ENCODE measurements around the gene MRPS18A. TPM values are rescaled to one million over a fixed set of nuclear protein-coding genes. Genes with fewer than 3 reads are reported as not detected.

The MRPS18A gene
- total RNA-seq, 2 experiments from 2014 or later, result 37.3 to 46.4 TPM

GRCh38 chr6:43714311-43715055 is 26.9 kb upstream of the MRPS18A start:
- no peak for DNase-seq
- CTCF ChIA-PET, result interaction anchor here (0.6 to 0.9 kb wide), 2 partner anchors 47 to 656 kb away, joined by 3 to 6 read pairs; no protein-coding TSS in a partner anchor
- Mint-ChIP-seq H3K27me3 (peaks cover 12% of the 10 kb centered on the region), H3K27ac (no peak overlapping the region), H3K4me3 (no peak overlapping the region), H3K36me3 (ENCODE audit: low read depth) (no peaks in the 10 kb centered on the region), H3K9me3 (no peaks in the 10 kb centered on the region), H3K4me1 (peaks cover 4% of the 10 kb centered on the region)
- POLR2A ChIA-PET, result no interaction called here

DNA sequence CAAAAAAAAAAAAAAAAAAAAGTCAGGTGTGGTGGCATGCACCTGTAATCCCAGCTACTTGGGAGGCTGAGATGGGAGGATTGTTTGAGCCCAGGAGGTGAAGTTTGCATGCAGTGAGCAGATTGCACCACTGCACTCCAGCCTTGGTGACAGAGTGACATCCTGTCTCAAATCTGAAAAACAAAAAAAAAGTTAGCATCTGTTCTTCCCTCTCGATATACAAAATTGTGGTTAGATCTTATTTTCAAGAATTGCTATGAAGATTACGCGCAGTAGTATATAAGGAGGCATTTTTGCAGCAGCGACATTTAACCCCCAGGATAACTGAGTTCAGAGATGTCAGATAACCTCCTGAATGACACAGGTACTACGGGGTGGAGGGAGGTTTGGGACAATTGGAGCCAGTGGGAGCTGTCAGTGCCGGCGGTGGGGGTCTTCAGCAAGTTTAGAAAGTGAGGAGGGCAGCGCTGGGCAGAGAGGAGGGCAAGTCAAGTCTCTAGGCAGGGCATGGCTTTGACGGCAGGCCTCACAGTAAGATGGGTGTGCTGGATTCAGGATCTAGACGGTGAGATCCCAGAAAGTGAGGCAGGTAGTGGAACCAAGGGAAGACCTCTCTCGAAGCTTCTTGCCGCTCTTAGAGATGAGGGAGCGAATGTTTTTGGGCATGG is 26.2 kb upstream of the MRPS18A start:
- no peak for DNase-seq
- no peak overlapping the region for H3K4me3 Mint-ChIP-seq
- CTCF ChIA-PET, result interaction anchor here (0.7 to 0.9 kb wide), 2 partner anchors 12 to 46 kb away, joined by 3 read pairs; no protein-coding TSS in a partner anchor
- POLR2A ChIA-PET, result no interaction called here
- peaks cover 9% of the 10 kb centered on the region for H3K4me1 Mint-ChIP-seq
- no peaks in the 10 kb centered on the region for H3K36me3 Mint-ChIP-seq (ENCODE audit: low read depth)
- H3K27me3 Mint-ChIP-seq, result peaks cover 12% of the 10 kb centered on the region
- H3K9me3 Mint-ChIP-seq, result no peaks in the 10 kb centered on the region
- H3K27ac Mint-ChIP-seq, result no peak overlapping the region

- ChIA-PET CTCF (interaction anchor here (0.6 to 1.1 kb wide), 4 partner anchors 14 to 367 kb away, joined by 3 read pairs; partner anchors contain the start of gene MRPS18A), POLR2A (no interaction called here)
- no peaks in the 10 kb centered on the region for H3K9me3 Mint-ChIP-seq
- peaks cover 9% of the 10 kb centered on the region for H3K4me1 Mint-ChIP-seq
- no peak for DNase-seq
- peaks cover 16% of the 10 kb centered on the region for H3K27me3 Mint-ChIP-seq
- no peaks in the 10 kb centered on the region for H3K36me3 Mint-ChIP-seq (ENCODE audit: low read depth)
- H3K27ac Mint-ChIP-seq, result no peak overlapping the region
- H3K4me3 Mint-ChIP-seq, result no peak overlapping the region
Measured at GRCh38 chr6:43712579-43712978, 25.0 kb upstream of the MRPS18A start.

DNA sequence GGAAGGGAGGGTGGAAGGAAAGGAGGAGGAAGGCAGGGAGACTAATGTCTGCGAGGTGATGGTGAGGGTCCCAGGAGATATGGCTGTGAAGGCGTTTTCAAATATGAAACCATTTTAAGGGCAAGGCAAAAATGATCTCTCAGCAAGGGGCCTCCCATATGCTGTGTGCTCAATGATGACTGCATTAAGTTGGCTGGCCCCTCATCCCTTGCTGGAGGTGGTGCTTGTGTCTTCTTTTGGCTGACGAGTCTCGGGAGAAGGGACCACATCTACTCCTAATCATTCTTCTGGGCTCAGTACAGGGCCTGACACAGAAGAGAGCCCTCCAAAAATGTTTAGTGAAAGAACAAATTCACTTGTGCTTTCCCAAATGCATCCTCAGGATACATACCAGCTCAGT is 23.0 kb upstream of the MRPS18A start:
- DNase-seq, result no peak
- H3K4me3 Mint-ChIP-seq, result no peak overlapping the region
- ChIA-PET CTCF (interaction anchor here (0.6 to 1.1 kb wide), 2 partner anchors 13 to 369 kb away, joined by 3 read pairs; no protein-coding TSS in a partner anchor), POLR2A (no interaction called here)
- no peaks in the 10 kb centered on the region for H3K9me3 Mint-ChIP-seq
- H3K4me1 Mint-ChIP-seq, result peaks cover 17% of the 10 kb centered on the region
- peaks cover 30% of the 10 kb centered on the region for H3K27me3 Mint-ChIP-seq
- H3K27ac Mint-ChIP-seq, result no peak overlapping the region
- H3K36me3 Mint-ChIP-seq (ENCODE audit: low read depth), result no peaks in the 10 kb centered on the region

GRCh38 chr6:43709654-43710303 is 22.2 kb upstream of the MRPS18A start:
- no peak for DNase-seq
- POLR2A ChIA-PET, result no interaction called here
- Mint-ChIP-seq H3K9me3 (no peaks in the 10 kb centered on the region), H3K4me1 (peaks cover 17% of the 10 kb centered on the region), H3K27ac (no peak overlapping the region), H3K4me3 (no peak overlapping the region), H3K27me3 (peaks cover 34% of the 10 kb centered on the region), H3K36me3 (ENCODE audit: low read depth) (no peaks in the 10 kb centered on the region)
- CTCF ChIA-PET, result interaction anchor here (0.6 to 1.5 kb wide), 5 partner anchors 9 to 369 kb away, joined by 3 to 5 read pairs (median 3); no protein-coding TSS in a partner anchor

DNA sequence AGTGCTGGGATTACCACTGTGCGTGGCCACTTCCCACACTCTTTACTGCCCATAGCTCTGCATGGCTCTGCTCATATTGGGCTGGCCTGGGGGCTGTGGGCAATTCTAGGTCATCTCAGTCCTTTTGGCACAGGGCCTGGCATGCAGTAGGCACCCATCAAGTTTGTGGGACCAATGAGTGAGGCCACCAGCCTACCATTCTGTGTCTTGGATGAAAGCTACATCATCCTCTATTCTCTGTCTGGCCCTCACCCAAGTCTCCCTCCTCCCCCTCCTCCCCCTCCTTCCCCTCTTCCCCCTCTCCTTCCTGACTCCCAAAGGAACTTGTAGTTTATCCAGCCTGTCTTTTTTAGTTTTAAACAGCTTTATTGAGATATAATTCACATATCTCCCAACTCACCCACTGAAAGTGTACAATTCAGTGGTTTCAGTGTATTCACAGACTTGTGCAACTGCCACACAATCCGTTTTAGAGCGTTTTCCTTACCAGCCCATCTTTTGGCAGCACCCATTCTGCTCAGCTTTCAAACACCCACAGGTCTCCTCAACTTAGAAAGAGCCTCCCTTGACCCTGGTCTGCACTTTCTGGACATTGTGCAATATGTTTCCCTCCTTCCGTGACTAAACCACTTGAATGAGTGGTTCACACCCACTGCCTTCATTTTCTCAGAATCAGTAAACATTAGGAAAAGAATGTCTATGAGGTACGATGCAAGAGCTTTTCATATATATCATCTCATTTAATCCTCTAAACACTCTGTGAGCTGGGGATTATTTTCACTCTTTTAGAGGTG is 21.5 kb upstream of the MRPS18A start:
- Mint-ChIP-seq H3K9me3 (no peaks in the 10 kb centered on the region), H3K4me1 (peaks cover 17% of the 10 kb centered on the region), H3K27me3 (peaks cover 36% of the 10 kb centered on the region), H3K36me3 (ENCODE audit: low read depth) (no peaks in the 10 kb centered on the region), H3K27ac (no peak overlapping the region), H3K4me3 (no peak overlapping the region)
- no peak for DNase-seq
- POLR2A ChIA-PET, result no interaction called here
- CTCF ChIA-PET, result interaction anchor here (1.5 kb wide), 1 partner anchor 38 kb away, joined by 3 read pairs; no protein-coding TSS in a partner anchor

- ChIA-PET POLR2A (no interaction called here), CTCF (interaction anchor here (1.4 kb wide), 1 partner anchor 40 kb away, joined by 3 read pairs; no protein-coding TSS in a partner anchor)
- no peak overlapping the region for H3K27ac Mint-ChIP-seq
- no peaks in the 10 kb centered on the region for H3K9me3 Mint-ChIP-seq
- H3K27me3 Mint-ChIP-seq, result peaks cover 40% of the 10 kb centered on the region
- H3K36me3 Mint-ChIP-seq (ENCODE audit: low read depth), result no peaks in the 10 kb centered on the region
- peaks cover 17% of the 10 kb centered on the region for H3K4me1 Mint-ChIP-seq
- no peak overlapping the region for H3K4me3 Mint-ChIP-seq
- no peak for DNase-seq
Measured at GRCh38 chr6:43707767-43708166, 20.2 kb upstream of the MRPS18A start.

GRCh38 chr6:43707269-43707668 is 19.7 kb upstream of the MRPS18A start:
- Mint-ChIP-seq H3K27me3 (peaks cover 44% of the 10 kb centered on the region), H3K36me3 (ENCODE audit: low read depth) (no peaks in the 10 kb centered on the region), H3K27ac (no peak overlapping the region), H3K4me3 (no peak overlapping the region), H3K4me1 (peaks cover 17% of the 10 kb centered on the region), H3K9me3 (no peaks in the 10 kb centered on the region)
- POLR2A ChIA-PET, result no interaction called here
- DNase-seq, result no peak
- CTCF ChIA-PET, result interaction anchor here (1.4 kb wide), 1 partner anchor 40 kb away, joined by 3 read pairs; no protein-coding TSS in a partner anchor

- DNase-seq, result no peak
- CTCF ChIA-PET, result interaction anchor here (1.4 kb wide), 1 partner anchor 39 kb away, joined by 3 read pairs; no protein-coding TSS in a partner anchor
- H3K4me3 Mint-ChIP-seq, result no peak overlapping the region
- H3K27ac Mint-ChIP-seq, result no peak overlapping the region
- H3K27me3 Mint-ChIP-seq, result peaks cover 44% of the 10 kb centered on the region
- POLR2A ChIA-PET, result no interaction called here
- H3K36me3 Mint-ChIP-seq (ENCODE audit: low read depth), result no peaks in the 10 kb centered on the region
- no peaks in the 10 kb centered on the region for H3K9me3 Mint-ChIP-seq
- peaks cover 17% of the 10 kb centered on the region for H3K4me1 Mint-ChIP-seq
Measured at GRCh38 chr6:43706788-43707187, 19.2 kb upstream of the MRPS18A start.

DNA sequence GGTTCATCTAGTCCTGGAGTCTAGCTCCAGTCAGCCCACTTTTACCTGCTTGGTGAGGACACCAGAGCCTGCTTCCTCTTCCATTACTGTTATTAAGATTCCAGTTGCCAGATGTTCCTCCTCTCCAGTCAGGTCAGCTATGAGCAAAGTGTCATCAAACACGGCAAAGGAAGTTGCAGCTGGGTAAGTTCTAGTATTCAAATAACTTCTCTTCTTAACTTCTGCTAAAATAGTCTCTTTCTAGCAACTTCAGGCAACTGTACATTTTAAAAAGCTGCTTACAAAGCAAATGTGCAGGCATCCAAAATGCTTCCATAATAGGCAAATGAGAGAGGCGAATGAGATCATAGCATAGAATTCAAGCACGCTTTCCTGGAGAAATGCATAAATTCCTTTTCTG is 18.4 kb upstream of the MRPS18A start:
- H3K27me3 Mint-ChIP-seq, result peaks cover 41% of the 10 kb centered on the region
- no peak overlapping the region for H3K4me3 Mint-ChIP-seq
- peaks cover 17% of the 10 kb centered on the region for H3K4me1 Mint-ChIP-seq
- H3K27ac Mint-ChIP-seq, result no peak overlapping the region
- no peaks in the 10 kb centered on the region for H3K36me3 Mint-ChIP-seq (ENCODE audit: low read depth)
- DNase-seq, result no peak
- ChIA-PET POLR2A (no interaction called here), CTCF (interaction anchor here (0.8 kb wide), 1 partner anchor 38 kb away, joined by 3 read pairs; no protein-coding TSS in a partner anchor)
- H3K9me3 Mint-ChIP-seq, result no peaks in the 10 kb centered on the region

GRCh38 chr6:43703512-43704429 is 16.2 kb upstream of the MRPS18A start:
- Mint-ChIP-seq H3K27me3 (peaks cover 42% of the 10 kb centered on the region), H3K4me1 (peaks cover 8% of the 10 kb centered on the region), H3K27ac (no peak overlapping the region), H3K4me3 (no peak overlapping the region), H3K9me3 (no peaks in the 10 kb centered on the region), H3K36me3 (ENCODE audit: low read depth) (no peaks in the 10 kb centered on the region)
- ChIA-PET POLR2A (no interaction called here), CTCF (interaction anchor here (0.9 kb wide), 2 partner anchors 10 to 128 kb away, joined by 3 read pairs; partner anchors contain the start of genes POLH and XPO5)
- DNase-seq, result no peak
